Large intestine (tissue), 3 donors: Measurements from ENCODE around the gene DRD2. TPM values are rescaled to one million over a fixed set of nuclear protein-coding genes. Genes with fewer than 3 reads are reported as not detected.

Source experiments
- DNase-seq, 2 donors: peaks; one replicate each; pipeline versions ENCODE4 v3.0.0 to v3.0.0-alpha.2; 2013
- H3K27ac ChIP-seq: one replicate; pipeline ENCODE4 v1.5.1; 2013; ENCODE audit warnings: low read length
- H3K27me3 ChIP-seq: 2 replicates; pipeline ENCODE4 v1.6.1; 2013; ENCODE audit warnings: low read length; ENCODE audit not compliant: control insufficient read depth, insufficient read depth
- H3K36me3 ChIP-seq: 2 replicates; pipeline ENCODE4 v1.6.1; 2013; ENCODE audit warnings: low read length; ENCODE audit not compliant: control insufficient read depth, insufficient read depth
- H3K4me1 ChIP-seq: one replicate; pipeline ENCODE4 v1.6.1; 2013; ENCODE audit warnings: low read length; ENCODE audit not compliant: control insufficient read depth, insufficient read depth
- H3K4me3 ChIP-seq: one replicate; pipeline ENCODE4 v1.5.1; 2013; ENCODE audit warnings: low read length
- H3K9me3 ChIP-seq: one replicate; pipeline ENCODE4 v1.6.1; 2013; ENCODE audit warnings: mild to moderate bottlenecking, low read depth, low read length, moderate library complexity; ENCODE audit not compliant: control insufficient read depth
- WGBS: methylation state at CpG from one replicate; pipeline ENCODE4 v1.1.5; 2013; ENCODE audit warnings: low lambda C conversion rate; ENCODE audit not compliant: insufficient coverage; 5-methylcytosine and 5-hydroxymethylcytosine counted together
- polyA plus RNA-seq: library from polyadenylated mRNA; unstranded; fragments of 120-200 nt; gene quantifications from one replicate; pipeline ENCODE4 v1.2.1, GENCODE V29; 2013

The DRD2 gene
- polyA plus RNA-seq, 1 donor: 0.66 TPM

DNA sequence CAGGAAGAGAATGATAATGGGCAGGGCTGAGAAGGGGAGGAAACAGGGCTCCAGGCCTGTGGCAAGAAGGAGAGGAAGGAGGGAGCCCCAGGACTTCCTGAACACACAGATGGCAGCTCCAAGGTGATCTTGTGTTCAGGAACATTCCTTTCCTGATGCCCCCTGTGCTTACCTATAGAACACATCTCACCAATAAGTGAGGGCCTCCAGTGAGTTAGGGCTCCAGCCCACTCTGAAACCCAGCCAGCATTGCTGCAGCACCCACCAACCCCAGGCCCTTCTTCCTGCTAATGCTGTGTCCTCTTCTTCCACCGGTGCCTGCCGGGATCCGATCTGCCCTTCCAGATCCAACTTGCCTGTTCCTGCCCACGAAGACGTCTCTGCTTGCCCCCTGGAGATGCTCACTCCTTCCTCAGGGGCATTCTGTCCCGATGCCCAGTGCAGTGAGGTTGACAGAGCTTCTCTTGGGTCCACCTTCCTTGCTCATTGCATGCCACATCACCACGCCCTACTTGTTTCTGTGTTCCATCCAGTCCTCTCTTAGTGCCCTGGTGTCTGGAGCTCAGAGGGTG is 70.3 kb downstream of the DRD2 start:
- no peaks in the 10 kb centered on the region for H3K4me1 ChIP-seq
- WGBS: no CpG with 5 or more reads among the region's 7 CpGs
- peaks cover 4% of the 10 kb centered on the region for H3K27me3 ChIP-seq
- DNase-seq: no peak
- H3K9me3 ChIP-seq: no peaks in the 10 kb centered on the region
- no peaks in the 10 kb centered on the region for H3K36me3 ChIP-seq
- H3K4me3 ChIP-seq: no peak overlapping the region
- H3K27ac ChIP-seq: no peak overlapping the region

GRCh38 chr11:113401718-113402117 is 73.5 kb downstream of the DRD2 start:
- no CpG with 5 or more reads among the region's 2 CpGs for WGBS
- H3K4me1 ChIP-seq: no peaks in the 10 kb centered on the region
- H3K27ac ChIP-seq: no peak overlapping the region
- no peaks in the 10 kb centered on the region for H3K9me3 ChIP-seq
- peaks cover 4% of the 10 kb centered on the region for H3K27me3 ChIP-seq
- H3K4me3 ChIP-seq: no peak overlapping the region
- no peaks in the 10 kb centered on the region for H3K36me3 ChIP-seq
- peak in 1 of 2 donors; percentile 14 for DNase-seq

DNA sequence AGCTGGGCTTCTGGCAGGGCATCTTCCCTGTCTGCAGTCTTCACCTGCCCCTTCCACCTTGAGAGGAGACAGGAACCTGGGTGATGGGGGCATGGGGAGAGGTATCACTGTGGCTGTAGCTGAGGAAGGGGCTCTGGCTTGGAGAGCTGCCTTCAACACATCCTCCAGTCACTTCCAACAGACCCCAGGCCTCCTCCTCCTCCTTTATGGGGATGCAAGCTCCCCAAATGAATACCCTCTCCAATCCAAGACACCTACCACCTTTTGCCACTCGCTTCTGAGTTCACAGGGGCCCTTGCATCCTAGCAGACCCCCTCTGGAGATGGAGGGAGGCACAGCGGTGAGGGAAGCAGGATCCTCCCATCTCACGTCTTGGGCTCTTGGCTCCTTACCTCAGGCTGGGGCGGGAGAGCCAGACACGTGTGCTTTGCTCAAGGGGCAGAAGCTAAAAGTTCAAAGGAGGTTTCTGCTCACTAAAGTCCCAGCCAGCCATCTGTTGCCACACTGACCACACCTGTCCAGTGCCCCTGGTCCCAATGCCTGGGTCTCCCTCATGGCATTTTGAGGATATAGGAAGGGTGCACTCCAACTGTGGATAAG is 74.5 kb downstream of the DRD2 start:
- H3K4me3 ChIP-seq: no peak overlapping the region
- no peak for DNase-seq
- peaks cover 4% of the 10 kb centered on the region for H3K27me3 ChIP-seq
- no peaks in the 10 kb centered on the region for H3K36me3 ChIP-seq
- WGBS: no CpG with 5 or more reads among the region's 5 CpGs
- no peaks in the 10 kb centered on the region for H3K4me1 ChIP-seq
- H3K27ac ChIP-seq: no peak overlapping the region
- H3K9me3 ChIP-seq: no peaks in the 10 kb centered on the region

DNA sequence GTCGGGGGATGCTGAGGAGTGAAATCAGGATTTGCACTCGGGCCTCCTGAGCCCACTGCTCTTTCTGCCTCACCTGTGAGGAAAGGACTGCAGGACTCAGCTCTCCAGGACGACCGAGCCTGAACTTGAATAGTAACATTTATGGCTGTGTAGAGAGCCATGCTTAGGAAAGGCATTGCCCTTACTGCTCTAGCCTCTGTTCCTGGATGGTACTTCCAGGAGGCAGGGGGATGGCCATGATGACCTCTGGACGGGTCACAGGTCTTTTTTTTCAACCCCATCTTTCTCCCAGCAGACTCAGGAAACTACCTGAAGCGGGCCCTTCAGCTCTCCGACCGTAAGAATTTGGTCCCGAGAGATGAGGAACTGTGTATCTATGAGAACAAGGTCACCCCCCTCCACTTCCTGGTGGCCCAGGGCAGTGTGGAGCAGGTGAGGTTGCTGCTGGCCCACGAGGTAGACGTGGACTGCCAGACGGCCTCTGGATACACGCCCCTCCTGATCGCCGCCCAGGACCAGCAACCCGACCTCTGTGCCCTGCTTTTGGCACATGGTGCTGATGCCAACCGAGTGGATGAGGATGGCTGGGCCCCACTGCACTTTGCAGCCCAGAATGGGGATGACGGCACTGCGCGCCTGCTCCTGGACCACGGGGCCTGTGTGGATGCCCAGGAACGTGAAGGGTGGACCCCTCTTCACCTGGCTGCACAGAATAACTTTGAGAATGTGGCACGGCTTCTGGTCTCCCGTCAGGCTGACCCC is 76.3 kb downstream of the DRD2 start:
- Histone ChIP-seq H3K36me3 (no peaks in the 10 kb centered on the region), H3K27me3 (no peaks in the 10 kb centered on the region), H3K4me1 (no peaks in the 10 kb centered on the region), H3K27ac (no peak overlapping the region), H3K9me3 (no peaks in the 10 kb centered on the region), H3K4me3 (no peak overlapping the region)
- DNase-seq: no peak
- WGBS: 100% methylated on average over 1 of the region's 24 CpGs

DNA sequence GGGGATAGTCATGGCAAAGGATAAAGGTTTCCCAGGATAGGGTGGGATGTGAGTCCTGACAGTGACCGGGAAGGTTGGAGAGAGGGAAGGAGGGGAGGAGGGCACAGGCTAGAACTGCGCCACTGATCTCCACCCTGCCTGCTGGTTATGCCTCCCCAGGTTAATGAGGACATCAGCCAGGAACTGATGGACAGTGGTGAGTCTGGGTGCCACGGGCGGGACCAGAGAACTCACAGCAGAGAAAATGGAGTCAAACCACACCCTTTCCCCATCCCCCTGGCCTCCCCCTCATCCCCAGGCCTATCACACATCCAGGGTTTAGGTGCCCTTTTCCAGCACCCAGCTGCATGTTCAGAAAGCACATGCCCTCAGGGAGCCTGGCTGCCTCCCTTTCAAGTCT is 77.4 kb downstream of the DRD2 start:
- no CpG with 5 or more reads among the region's 4 CpGs for WGBS
- Histone ChIP-seq H3K27me3 (no peaks in the 10 kb centered on the region), H3K36me3 (no peaks in the 10 kb centered on the region), H3K27ac (no peak overlapping the region), H3K4me1 (no peaks in the 10 kb centered on the region), H3K4me3 (no peak overlapping the region), H3K9me3 (no peaks in the 10 kb centered on the region)
- no peak for DNase-seq

- Histone ChIP-seq H3K36me3 (no peaks in the 10 kb centered on the region), H3K4me1 (no peaks in the 10 kb centered on the region), H3K9me3 (no peaks in the 10 kb centered on the region), H3K4me3 (no peak overlapping the region), H3K27me3 (no peaks in the 10 kb centered on the region), H3K27ac (no peak overlapping the region)
- WGBS: no CpG with 5 or more reads among the region's 7 CpGs
- DNase-seq: no peak
These were observed 78.0 kb downstream of the DRD2 start for GRCh38 chr11:113397212-113397611.

DNA sequence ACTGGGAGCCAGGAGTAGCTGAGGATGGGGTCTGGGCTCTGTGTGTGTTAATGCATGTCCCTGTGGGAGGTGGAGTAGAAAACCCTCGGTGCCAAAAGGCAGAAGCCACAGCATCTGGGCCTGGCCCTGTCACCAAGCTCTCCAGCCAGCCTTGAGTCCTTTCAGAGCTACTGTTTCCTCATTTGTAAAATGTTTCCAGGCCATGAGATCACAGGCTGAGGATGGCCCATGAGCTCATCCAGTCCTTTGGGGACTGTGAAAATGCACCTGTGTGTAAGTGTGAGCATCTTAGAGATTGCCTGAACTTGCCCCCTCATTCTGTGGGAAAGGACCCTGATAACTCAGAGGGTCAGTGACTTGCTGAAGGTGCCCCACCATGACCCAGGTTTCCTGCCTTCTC is 78.5 kb downstream of the DRD2 start:
- WGBS: no CpG with 5 or more reads among the region's 1 CpG
- no peak overlapping the region for H3K4me3 ChIP-seq
- no peaks in the 10 kb centered on the region for H3K9me3 ChIP-seq
- H3K4me1 ChIP-seq: no peaks in the 10 kb centered on the region
- no peaks in the 10 kb centered on the region for H3K36me3 ChIP-seq
- no peak overlapping the region for H3K27ac ChIP-seq
- H3K27me3 ChIP-seq: no peaks in the 10 kb centered on the region
- DNase-seq: no peak

GRCh38 chr11:113395782-113396336 is 79.3 kb downstream of the DRD2 start:
- no CpG with 5 or more reads among the region's 9 CpGs for WGBS

GRCh38 chr11:113394919-113395318 is 80.3 kb downstream of the DRD2 start:
- no peaks in the 10 kb centered on the region for H3K36me3 ChIP-seq
- no peaks in the 10 kb centered on the region for H3K27me3 ChIP-seq
- no peak for DNase-seq
- WGBS: no CpG with 5 or more reads among the region's 11 CpGs
- H3K4me3 ChIP-seq: no peak overlapping the region
- H3K9me3 ChIP-seq: no peaks in the 10 kb centered on the region
- no peaks in the 10 kb centered on the region for H3K4me1 ChIP-seq
- H3K27ac ChIP-seq: no peak overlapping the region

More at GRCh38 chr11:113395782-113396336, 79.3 kb downstream of the DRD2 start:
- no peaks in the 10 kb centered on the region for H3K27me3 ChIP-seq
- no peaks in the 10 kb centered on the region for H3K4me1 ChIP-seq
- H3K36me3 ChIP-seq: no peaks in the 10 kb centered on the region
- DNase-seq: no peak
- H3K9me3 ChIP-seq: no peaks in the 10 kb centered on the region
- no peak overlapping the region for H3K27ac ChIP-seq
- no peak overlapping the region for H3K4me3 ChIP-seq

- DNase-seq: no peak
- Histone ChIP-seq H3K27me3 (peaks cover 8% of the 10 kb centered on the region), H3K4me1 (no peaks in the 10 kb centered on the region), H3K9me3 (no peaks in the 10 kb centered on the region), H3K4me3 (no peak overlapping the region), H3K36me3 (no peaks in the 10 kb centered on the region), H3K27ac (no peak overlapping the region)
- WGBS: no CpG with 5 or more reads among the region's 8 CpGs
These were observed 81.7 kb downstream of the DRD2 start for GRCh38 chr11:113393501-113393985.
